Tibial nerve (tissue), 4 donors: Measurements from ENCODE around the gene CASKIN1. TPM values are rescaled to one million over a fixed set of nuclear protein-coding genes. Genes with fewer than 3 reads are reported as not detected.

Experiments used
- DNase-seq, 2 donors: peaks; one replicate each; pipeline ENCODE4 v3.0.0-alpha.2; 2019; ENCODE audit warnings: low spot score in 2 of 2
- H3K27ac ChIP-seq, 4 donors: fragments of 200-600 bp; sonication (generic) in 3 of 4; one replicate each; pipeline ENCODE4 v1.5.1; 2017 to 2019; ENCODE audit warnings: mild to moderate bottlenecking in 1 of 4
- H3K27me3 ChIP-seq, 2 donors: fragments of 200-600 bp; sonication (generic) in 1 of 2; one replicate each; pipeline versions ENCODE4 v1.5.1 to v1.6.0; 2017 to 2019
- H3K36me3 ChIP-seq, 3 donors: fragments of 200-600 bp; sonication (generic); one replicate each; pipeline ENCODE4 v1.5.1; 2018 to 2019
- H3K4me1 ChIP-seq, 4 donors: fragments of 200-600 bp; sonication (generic) in 3 of 4; one replicate each; pipeline ENCODE4 v1.5.1; 2017 to 2019
- H3K4me3 ChIP-seq, 4 donors: fragments of 200-600 bp; sonication (generic) in 3 of 4; one replicate each; pipeline ENCODE4 v1.5.1; 2017 to 2019; ENCODE audit warnings: mild to moderate bottlenecking in 1 of 4, moderate library complexity in 1 of 4
- H3K9me3 ChIP-seq, 4 donors: fragments of 200-600 bp; sonication (generic) in 3 of 4; one replicate each; pipeline ENCODE4 v1.5.1; 2017 to 2019
- EP300 ChIP-seq, 2 donors: sonication (generic); formaldehyde crosslinking; IDR thresholded peaks; one replicate each; pipeline ENCODE4 v1.6.1; 2017; ENCODE audit warnings: antibody characterized with exemption in 2 of 2, mild to moderate bottlenecking in 1 of 2
- POLR2A ChIP-seq, 2 donors: fragments of 450-650 bp; IDR thresholded peaks; one replicate each; pipeline ENCODE4 v1.6.1; 2017; ENCODE audit warnings: antibody characterized with exemption in 2 of 2, mild to moderate bottlenecking in 2 of 2, moderate library complexity in 2 of 2
- WGBS, 2 donors: methylation state at CpG; one replicate each; pipeline ENCODE4 v1.1.5; 2018; 5-methylcytosine and 5-hydroxymethylcytosine counted together
- total RNA-seq, 4 donors: library from RNA; depleted of rRNA; stranded (reverse); fragments of >200 nt; gene quantifications; one replicate each; pipeline ENCODE4 v1.1.0, GENCODE V29; 2016
- TF ChIP-seq, protein P1 (sequence below), 5 experiments: fragments of 200-600 bp in 3 of 5; fragments of 450-650 bp in 2 of 5; sonication (generic) in 3 of 5; IDR thresholded peaks; one replicate each; pipeline ENCODE4 v1.5.1; 2016 to 2019; ENCODE audit warnings: antibody characterized with exemption in 5 of 5, mild to moderate bottlenecking in 3 of 5, moderate library complexity in 2 of 5

The CASKIN1 gene
- total RNA-seq, 4 donors from 2014 or later: 0.20 to 0.63 (median 0.30) TPM; not detected in 1

- Histone ChIP-seq H3K4me3 (no peak overlapping the region), H3K27ac (no peak overlapping the region), H3K9me3 (no peaks in the 10 kb centered on the region), H3K4me1 (peaks cover 0 to 24% (median 15%) of the 10 kb centered on the region in 4 donors), H3K36me3 (peaks cover 6 to 85% (median 37%) of the 10 kb centered on the region in 3 donors), H3K27me3 (peaks cover 0 to 15% of the 10 kb centered on the region in 2 donors)
- TF ChIP-seq EP300 (IDR thresholded peaks at IDR 0.05): no peak
- no peak for TF ChIP-seq POLR2A (IDR thresholded peaks at IDR 0.05)
- TF ChIP-seq, protein P1, sequence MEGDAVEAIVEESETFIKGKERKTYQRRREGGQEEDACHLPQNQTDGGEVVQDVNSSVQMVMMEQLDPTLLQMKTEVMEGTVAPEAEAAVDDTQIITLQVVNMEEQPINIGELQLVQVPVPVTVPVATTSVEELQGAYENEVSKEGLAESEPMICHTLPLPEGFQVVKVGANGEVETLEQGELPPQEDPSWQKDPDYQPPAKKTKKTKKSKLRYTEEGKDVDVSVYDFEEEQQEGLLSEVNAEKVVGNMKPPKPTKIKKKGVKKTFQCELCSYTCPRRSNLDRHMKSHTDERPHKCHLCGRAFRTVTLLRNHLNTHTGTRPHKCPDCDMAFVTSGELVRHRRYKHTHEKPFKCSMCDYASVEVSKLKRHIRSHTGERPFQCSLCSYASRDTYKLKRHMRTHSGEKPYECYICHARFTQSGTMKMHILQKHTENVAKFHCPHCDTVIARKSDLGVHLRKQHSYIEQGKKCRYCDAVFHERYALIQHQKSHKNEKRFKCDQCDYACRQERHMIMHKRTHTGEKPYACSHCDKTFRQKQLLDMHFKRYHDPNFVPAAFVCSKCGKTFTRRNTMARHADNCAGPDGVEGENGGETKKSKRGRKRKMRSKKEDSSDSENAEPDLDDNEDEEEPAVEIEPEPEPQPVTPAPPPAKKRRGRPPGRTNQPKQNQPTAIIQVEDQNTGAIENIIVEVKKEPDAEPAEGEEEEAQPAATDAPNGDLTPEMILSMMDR (IDR thresholded peaks at IDR 0.05): no peak
- 82 to 86% methylated on average over 15 to 26 of the region's 41 CpGs for WGBS, 2 donors
- DNase-seq: no peak
Observed at GRCh38 chr16:2232094-2232990, 35.9 kb upstream of the CASKIN1 start.

- peaks cover 0 to 18% (median 5%) of the 10 kb centered on the region in 4 donors for H3K4me1 ChIP-seq
- H3K36me3 ChIP-seq: peaks cover 6 to 94% (median 37%) of the 10 kb centered on the region in 3 donors
- DNase-seq: no peak
- no peak overlapping the region for H3K4me3 ChIP-seq
- 84 to 88% methylated on average over 26 to 27 of the region's 29 CpGs for WGBS, 2 donors
- no peaks in the 10 kb centered on the region for H3K9me3 ChIP-seq
- peaks cover 0 to 4% of the 10 kb centered on the region in 2 donors for H3K27me3 ChIP-seq
- TF ChIP-seq POLR2A (IDR thresholded peaks at IDR 0.05): no peak
- TF ChIP-seq, protein P1 (IDR thresholded peaks at IDR 0.05): no peak
- no peak for TF ChIP-seq EP300 (IDR thresholded peaks at IDR 0.05)
- no peak overlapping the region for H3K27ac ChIP-seq
Observed at GRCh38 chr16:2231016-2231931, 34.9 kb upstream of the CASKIN1 start.

- TF ChIP-seq EP300 (IDR thresholded peaks at IDR 0.05) (no peak), POLR2A (IDR thresholded peaks at IDR 0.05) (no peak)
- TF ChIP-seq, protein P1 (IDR thresholded peaks at IDR 0.05): no peak
Observed at GRCh38 chr16:2230376-2230775, 34.0 kb upstream of the CASKIN1 start.

GRCh38 chr16:2229632-2230250 is 33.3 kb upstream of the CASKIN1 start:
- Histone ChIP-seq H3K4me3 (no peak overlapping the region), H3K36me3 (peaks cover 6 to 83% (median 35%) of the 10 kb centered on the region in 3 donors), H3K9me3 (no peaks in the 10 kb centered on the region), H3K27ac (no peak overlapping the region), H3K4me1 (peaks cover 0 to 22% (median 6%) of the 10 kb centered on the region in 4 donors), H3K27me3 (no peaks in the 10 kb centered on the region)
- 85 to 86% methylated on average over 21 of the region's 23 CpGs for WGBS, 2 donors
- TF ChIP-seq EP300 (IDR thresholded peaks at IDR 0.05) (no peak), POLR2A (IDR thresholded peaks at IDR 0.05) (no peak)
- TF ChIP-seq, protein P1 (IDR thresholded peaks at IDR 0.05): no peak
- DNase-seq: no peak

More at GRCh38 chr16:2230376-2230775, 34.0 kb upstream of the CASKIN1 start:
- Histone ChIP-seq H3K27me3 (no peaks in the 10 kb centered on the region), H3K36me3 (peaks cover 6 to 89% (median 37%) of the 10 kb centered on the region in 3 donors), H3K4me1 (peaks cover 0 to 16% (median 0%) of the 10 kb centered on the region in 4 donors), H3K4me3 (no peak overlapping the region), H3K27ac (no peak overlapping the region), H3K9me3 (no peaks in the 10 kb centered on the region)
- no peak for DNase-seq
- 83 to 87% methylated on average over 12 to 13 of the region's 13 CpGs for WGBS, 2 donors
